Astrocyte (in vitro differentiated cells and primary cell): ENCODE data around the gene CCDC185. TPM values are rescaled to one million over a fixed set of nuclear protein-coding genes. Genes with fewer than 3 reads are reported as not detected.

Experiments used
- DNase-seq: peaks from one replicate; pipeline ENCODE4 v3.0.0-alpha.2; 2010; ENCODE audit warnings: low read depth
- FAIRE-seq: peaks from 2 replicates; lab custom pipeline; 2011; peaks lifted over from hg19 to GRCh38; lab: Jason Lieb, UNC
- H2AFZ ChIP-seq: 2 replicates; pipeline ENCODE4 v1.6.0; 2012; ENCODE audit warnings: low read depth, low read length, inconsistent platforms
- H3K27ac ChIP-seq: 2 replicates; pipeline ENCODE4 v1.5.1; 2011; ENCODE audit warnings: low read depth, low read length, inconsistent platforms
- H3K27me3 ChIP-seq: 2 replicates; pipeline ENCODE4 v1.6.0; 2011; ENCODE audit warnings: low read length, inconsistent platforms; ENCODE audit not compliant: insufficient read depth
- H3K36me3 ChIP-seq: 2 replicates; pipeline ENCODE4 v1.5.1; 2011; ENCODE audit warnings: low read length, inconsistent platforms; ENCODE audit not compliant: insufficient read depth
- H3K4me1 ChIP-seq: 2 replicates; pipeline ENCODE4 v1.5.1; 2011; ENCODE audit warnings: low read length, inconsistent platforms; ENCODE audit not compliant: insufficient read depth
- H3K4me2 ChIP-seq: 2 replicates; pipeline ENCODE4 v1.6.0; 2012; ENCODE audit warnings: low read length, inconsistent platforms
- H3K4me3 ChIP-seq: 2 replicates; pipeline ENCODE4 v1.5.1; 2011; ENCODE audit warnings: low read depth, mild to moderate bottlenecking, low read length, inconsistent platforms; ENCODE audit not compliant: insufficient read depth
- H3K79me2 ChIP-seq: 2 replicates; pipeline ENCODE4 v1.6.0; 2012; ENCODE audit warnings: mild to moderate bottlenecking, low read length, inconsistent platforms; ENCODE audit not compliant: insufficient read depth
- H3K9ac ChIP-seq: 2 replicates; pipeline ENCODE4 v1.6.0; 2012; ENCODE audit warnings: mild to moderate bottlenecking, low read length, inconsistent platforms
- H3K9me3 ChIP-seq: 2 replicates; pipeline ENCODE4 v1.5.1; 2012; ENCODE audit warnings: low read depth, mild to moderate bottlenecking, low read length, inconsistent platforms; ENCODE audit not compliant: insufficient read depth
- H4K20me1 ChIP-seq: 2 replicates; pipeline ENCODE4 v1.6.0; 2012; ENCODE audit warnings: low read length, inconsistent platforms; ENCODE audit not compliant: insufficient read depth
- H3K27ac Mint-ChIP-seq: one replicate; pipeline ENCODE4 v1.8.0; 2021; ENCODE audit warnings: mild to moderate bottlenecking, mixed read lengths; ENCODE audit not compliant: unreplicated experiment
- H3K27me3 Mint-ChIP-seq: one replicate; pipeline ENCODE4 v1.8.0; 2021; ENCODE audit warnings: low read depth, mixed read lengths; ENCODE audit not compliant: unreplicated experiment
- H3K36me3 Mint-ChIP-seq: one replicate; pipeline ENCODE4 v1.8.0; 2021; ENCODE audit warnings: low read depth, mixed read lengths; ENCODE audit not compliant: unreplicated experiment
- H3K4me1 Mint-ChIP-seq: one replicate; pipeline ENCODE4 v1.8.0; 2021; ENCODE audit warnings: low read depth, mixed read lengths; ENCODE audit not compliant: unreplicated experiment
- H3K4me3 Mint-ChIP-seq: one replicate; pipeline ENCODE4 v1.8.0; 2021; ENCODE audit warnings: mild to moderate bottlenecking, moderate library complexity, mixed read lengths; ENCODE audit not compliant: unreplicated experiment
- H3K9me3 Mint-ChIP-seq: one replicate; pipeline ENCODE4 v1.8.0; 2021; ENCODE audit warnings: mild to moderate bottlenecking, mixed read lengths; ENCODE audit not compliant: unreplicated experiment
- EZH2 ChIP-seq: IDR thresholded peaks from 2 replicates; pipeline ENCODE4 v1.6.1; 2012; ENCODE audit warnings: mild to moderate bottlenecking, low read length, inconsistent platforms; ENCODE audit not compliant: insufficient read depth
- total RNA-seq: library from RNA; stranded (reverse); gene quantifications from 2 replicates; pipeline ENCODE4 v1.2.1, GENCODE V29; 2021
- TF ChIP-seq, protein P1 (sequence below): IDR thresholded peaks from 2 replicates; pipeline ENCODE4 v1.5.1; 2011; ENCODE audit warnings: low read depth, mild to moderate bottlenecking, inconsistent platforms, low read length, moderate library complexity; ENCODE audit not compliant: insufficient read depth

Gene CCDC185
- total RNA-seq, 1 donor from 2014 or later, result not detected

DNA sequence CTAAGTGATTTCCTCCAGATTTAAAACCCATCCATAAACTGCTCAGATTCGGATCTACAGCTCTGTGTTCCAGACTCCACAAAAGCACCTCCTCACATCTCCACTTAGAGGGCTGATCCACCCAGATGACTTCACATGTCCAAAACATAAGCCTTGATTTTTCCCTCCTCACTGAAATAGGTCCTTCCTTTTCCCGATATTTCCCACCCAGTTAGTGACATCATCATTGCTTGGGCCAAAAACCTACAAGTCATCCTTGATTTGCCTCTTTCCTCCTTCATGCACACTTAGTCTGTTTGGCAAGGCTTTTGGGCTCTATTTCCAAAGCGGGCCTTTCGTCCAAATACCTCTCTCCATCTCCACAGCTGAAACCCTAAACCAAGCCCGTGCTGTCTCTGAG lies 32.3 kb downstream of the CCDC185 start:
- TF ChIP-seq, protein P1, sequence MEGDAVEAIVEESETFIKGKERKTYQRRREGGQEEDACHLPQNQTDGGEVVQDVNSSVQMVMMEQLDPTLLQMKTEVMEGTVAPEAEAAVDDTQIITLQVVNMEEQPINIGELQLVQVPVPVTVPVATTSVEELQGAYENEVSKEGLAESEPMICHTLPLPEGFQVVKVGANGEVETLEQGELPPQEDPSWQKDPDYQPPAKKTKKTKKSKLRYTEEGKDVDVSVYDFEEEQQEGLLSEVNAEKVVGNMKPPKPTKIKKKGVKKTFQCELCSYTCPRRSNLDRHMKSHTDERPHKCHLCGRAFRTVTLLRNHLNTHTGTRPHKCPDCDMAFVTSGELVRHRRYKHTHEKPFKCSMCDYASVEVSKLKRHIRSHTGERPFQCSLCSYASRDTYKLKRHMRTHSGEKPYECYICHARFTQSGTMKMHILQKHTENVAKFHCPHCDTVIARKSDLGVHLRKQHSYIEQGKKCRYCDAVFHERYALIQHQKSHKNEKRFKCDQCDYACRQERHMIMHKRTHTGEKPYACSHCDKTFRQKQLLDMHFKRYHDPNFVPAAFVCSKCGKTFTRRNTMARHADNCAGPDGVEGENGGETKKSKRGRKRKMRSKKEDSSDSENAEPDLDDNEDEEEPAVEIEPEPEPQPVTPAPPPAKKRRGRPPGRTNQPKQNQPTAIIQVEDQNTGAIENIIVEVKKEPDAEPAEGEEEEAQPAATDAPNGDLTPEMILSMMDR, result no peak
- TF ChIP-seq EZH2, result no peak
- Histone ChIP-seq H3K27ac (no peak overlapping the region), H3K4me2 (no peak overlapping the region), H3K79me2 (no peaks in the 10 kb centered on the region), H3K36me3 (no peaks in the 10 kb centered on the region), H2AFZ (no peak overlapping the region), H3K27me3 (no peaks in the 10 kb centered on the region), H3K4me3 (no peak overlapping the region), H3K9ac (no peak overlapping the region), H4K20me1 (no peaks in the 10 kb centered on the region), H3K4me1 (no peaks in the 10 kb centered on the region), H3K9me3 (no peaks in the 10 kb centered on the region)
- Mint-ChIP-seq H3K27ac (no peak overlapping the region), H3K4me3 (no peak overlapping the region), H3K9me3 (peaks cover 5% of the 10 kb centered on the region), H3K27me3 (peaks cover 7% of the 10 kb centered on the region), H3K36me3 (no peaks in the 10 kb centered on the region), H3K4me1 (peaks cover 8% of the 10 kb centered on the region)
- DNase-seq, result no peak
- FAIRE-seq, result no peak

- FAIRE-seq (no peak), DNase-seq (peak; percentile 77)
- TF ChIP-seq, protein P1, result no peak
- no peak for TF ChIP-seq EZH2
- H3K27me3 ChIP-seq, result no peaks in the 10 kb centered on the region
- no peak overlapping the region for H3K4me3 ChIP-seq
- no peaks in the 10 kb centered on the region for H3K4me1 ChIP-seq
- H3K4me3 Mint-ChIP-seq, result no peak overlapping the region
- no peaks in the 10 kb centered on the region for H3K79me2 ChIP-seq
- H3K9me3 Mint-ChIP-seq, result peaks cover 5% of the 10 kb centered on the region
- H3K27ac Mint-ChIP-seq, result no peak overlapping the region
- no peaks in the 10 kb centered on the region for H3K9me3 ChIP-seq
- H3K4me2 ChIP-seq, result no peak overlapping the region
- H2AFZ ChIP-seq, result no peak overlapping the region
- peaks cover 5% of the 10 kb centered on the region for H3K4me1 Mint-ChIP-seq
- no peak overlapping the region for H3K27ac ChIP-seq
- no peaks in the 10 kb centered on the region for H4K20me1 ChIP-seq
- no peak overlapping the region for H3K9ac ChIP-seq
- peaks cover 9% of the 10 kb centered on the region for H3K27me3 Mint-ChIP-seq
- H3K36me3 ChIP-seq, result no peaks in the 10 kb centered on the region
- no peaks in the 10 kb centered on the region for H3K36me3 Mint-ChIP-seq
Measured at GRCh38 chr1:223426936-223427335, 33.7 kb downstream of the CCDC185 start.

DNA sequence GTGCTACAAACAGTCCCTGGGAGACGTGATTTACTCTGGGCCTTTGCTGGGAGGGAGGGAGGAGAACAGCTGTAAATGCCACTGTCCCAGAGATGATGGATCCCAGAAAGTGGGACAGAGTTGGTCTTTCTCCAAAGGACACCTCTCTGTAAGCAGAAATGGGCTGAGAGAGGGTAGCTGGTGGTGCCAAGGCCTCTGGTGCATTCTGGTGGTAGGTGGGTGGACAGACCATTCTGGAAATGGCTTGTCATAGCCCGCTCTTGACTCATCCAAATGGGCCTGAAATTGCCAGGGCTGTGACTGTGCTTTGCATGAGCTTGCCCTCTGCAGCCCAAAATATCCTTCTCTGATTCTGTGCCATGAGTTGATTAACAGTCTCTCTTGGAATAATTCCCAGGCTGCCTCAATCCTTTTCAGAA lies 36.1 kb downstream of the CCDC185 start:
- H3K36me3 Mint-ChIP-seq, result no peaks in the 10 kb centered on the region
- Histone ChIP-seq H3K4me2 (no peak overlapping the region), H2AFZ (no peak overlapping the region), H3K27me3 (no peaks in the 10 kb centered on the region), H3K4me1 (no peaks in the 10 kb centered on the region), H3K4me3 (no peak overlapping the region), H3K9ac (no peak overlapping the region), H3K36me3 (no peaks in the 10 kb centered on the region), H4K20me1 (no peaks in the 10 kb centered on the region), H3K27ac (no peak overlapping the region), H3K9me3 (no peaks in the 10 kb centered on the region), H3K79me2 (no peaks in the 10 kb centered on the region)
- H3K4me3 Mint-ChIP-seq, result no peak overlapping the region
- FAIRE-seq, result peak; percentile 68
- H3K9me3 Mint-ChIP-seq, result peaks cover 5% of the 10 kb centered on the region
- H3K27me3 Mint-ChIP-seq, result peaks cover 15% of the 10 kb centered on the region
- H3K4me1 Mint-ChIP-seq, result no peaks in the 10 kb centered on the region
- TF ChIP-seq, protein P1, result no peak
- TF ChIP-seq EZH2, result no peak
- H3K27ac Mint-ChIP-seq, result no peak overlapping the region
- DNase-seq, result peak; percentile 81
